PFSK-1 (cell line): ENCODE results near the gene HSPA12A.

ENCODE experiments used
- FOXP2 ChIP-seq: optimal IDR thresholded peaks from 2 replicates; pipeline ENCODE3; 2011; ENCODE audit warnings: borderline replicate concordance, control low read depth, inconsistent platforms; ENCODE audit not compliant: insufficient read depth; ENCODE audit errors: extremely low read length, extremely low read depth
- POLR2AphosphoS5 ChIP-seq: IDR thresholded peaks from 2 replicates; pipeline ENCODE4 v1.6.1; 2012; ENCODE audit warnings: low read depth, mild to moderate bottlenecking, control low read depth, low read length, moderate library complexity
- REST ChIP-seq, 2 experiments: IDR thresholded peaks; 2 replicates each; pipeline versions ENCODE4 v1.6.1 to v1.8.0; 2011 to 2012; ENCODE audit warnings: low read depth in 2 of 2, low read length in 2 of 2, control low read depth in 1 of 2, inconsistent platforms in 1 of 2, mild to moderate bottlenecking in 1 of 2, moderate library complexity in 1 of 2; ENCODE audit not compliant: insufficient read depth in 1 of 2
- SIN3A ChIP-seq: IDR thresholded peaks from 2 replicates; pipeline ENCODE4 v1.6.1; 2012; ENCODE audit warnings: mild to moderate bottlenecking, low read length, moderate library complexity, borderline replicate concordance; ENCODE audit not compliant: insufficient read depth

- TF ChIP-seq REST (IDR thresholded peaks at IDR 0.05; ENCODE audit: insufficient read depth in 1 of 2, low read depth in 2 of 2, low read length in 2 of 2) = no peak
- no peak for TF ChIP-seq POLR2AphosphoS5
- TF ChIP-seq SIN3A = no peak
- no peak for TF ChIP-seq FOXP2
Measured at GRCh38 chr10:116670706-116671105, 71.7 kb downstream of the HSPA12A start.
